Activated CD8-positive, alpha-beta T cell treated with anti-CD3 and anti-CD28 coated beads for 36 hours (primary cell): ENCODE measurements around the gene KRTAP16-1. TPM values are rescaled to one million over a fixed set of nuclear protein-coding genes. Genes with fewer than 3 reads are reported as not detected.
A peak's percentile ranks its signal among the peaks of the same experiment; 100 is the strongest.

Experiments used
- ATAC-seq: fragments of 200-7000 bp; cut with Tn5 transposase; one replicate; pipeline ENCODE4 v1.10.0; 2021; ENCODE audit warnings: mild to moderate bottlenecking, moderate library complexity
- CTCF ChIA-PET: fragments of 350-600 bp; sonication (Branson Sonifier 250); formaldehyde crosslinking; loops from one replicate; lab custom pipeline; 2021; ENCODE audit warnings: antibody characterized with exemption; lab: Charles Lee
- POLR2A ChIA-PET: fragments of 350-600 bp; sonication (Branson Sonifier 250); formaldehyde crosslinking; loops from one replicate; lab custom pipeline; 2021; ENCODE audit warnings: antibody characterized with exemption; lab: Charles Lee
- DNase-seq: peaks from one replicate; pipeline ENCODE4 v3.0.0-alpha.2; 2020
- H3K27ac Mint-ChIP-seq: one replicate; pipeline ENCODE4 v1.8.0; 2021; ENCODE audit warnings: mild to moderate bottlenecking, mixed read lengths
- H3K27me3 Mint-ChIP-seq: one replicate; pipeline ENCODE4 v1.8.0; 2021; ENCODE audit warnings: mixed read lengths
- H3K36me3 Mint-ChIP-seq: one replicate; pipeline ENCODE4 v1.8.0; 2021; ENCODE audit warnings: low read depth, mixed read lengths
- H3K4me1 Mint-ChIP-seq: one replicate; pipeline ENCODE4 v1.8.0; 2021; ENCODE audit warnings: low read depth, mixed read lengths
- H3K4me3 Mint-ChIP-seq: one replicate; pipeline ENCODE4 v1.8.0; 2021; ENCODE audit warnings: mild to moderate bottlenecking, moderate library complexity, mixed read lengths
- H3K9me3 Mint-ChIP-seq: one replicate; pipeline ENCODE4 v1.8.0; 2021; ENCODE audit warnings: mixed read lengths
- intact Hi-C: fragments of 100-400 bp; cut with micrococcal nuclease; formaldehyde crosslinking; loops from one replicate; pipeline ENCODE4 v1.10.0; 2022
- total RNA-seq, 2 experiments: library from RNA; stranded (reverse); gene quantifications; one replicate each; pipeline ENCODE4 v1.2.3, GENCODE V29; 2021
- TF ChIP-seq, protein P1 (sequence below): fragments of 200-600 bp; IDR thresholded peaks from one replicate; pipeline ENCODE4 v1.8.0; 2022; ENCODE audit warnings: antibody characterized with exemption, mild to moderate bottlenecking

The KRTAP16-1 gene
- total RNA-seq, 2 experiments from 2014 or later: not detected

DNA sequence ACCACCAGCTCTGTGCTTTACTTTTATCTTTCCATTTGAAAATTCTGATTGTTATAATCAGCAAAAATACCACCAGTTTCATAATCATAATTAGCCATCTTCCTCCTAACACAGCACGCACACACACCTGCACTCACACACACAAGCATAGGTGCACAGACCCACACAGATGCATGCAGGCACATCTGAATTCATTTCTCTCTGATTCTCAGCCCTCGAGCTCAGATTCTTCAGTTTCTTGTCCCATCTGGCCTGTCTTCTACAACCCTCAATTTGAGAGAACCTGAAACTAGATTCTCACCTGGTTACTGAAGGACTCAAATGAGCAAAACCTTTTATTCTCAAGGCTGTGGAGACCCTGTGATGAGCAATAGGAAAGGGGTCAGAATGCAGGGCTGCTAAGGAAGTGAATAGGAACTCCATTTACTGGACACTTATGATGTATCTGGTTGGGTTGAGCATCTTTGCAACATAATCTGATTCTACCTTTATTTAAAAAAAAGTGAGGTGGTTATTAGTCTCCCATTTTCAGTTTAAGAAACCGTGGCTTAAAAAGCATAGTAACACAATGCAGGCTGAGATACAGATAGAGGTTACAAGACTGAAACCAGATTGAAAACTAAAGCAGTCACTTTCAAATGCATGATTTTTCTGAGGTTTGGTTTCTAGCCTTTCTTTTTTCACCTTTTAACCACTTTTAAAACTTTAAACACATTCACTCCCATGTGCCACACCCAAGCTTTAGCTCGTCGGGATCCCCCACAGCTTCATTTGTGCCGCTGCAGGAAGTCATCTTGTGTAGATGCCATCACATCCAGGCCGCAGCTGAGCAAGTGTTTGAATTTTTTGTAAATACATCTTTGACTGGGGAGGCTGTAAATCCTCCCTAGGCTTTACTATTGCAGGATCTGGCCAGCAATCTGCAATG, 32.1 kb upstream of the KRTAP16-1 start:
- ATAC-seq: peak; percentile 76
- ChIA-PET POLR2A (interaction anchor here (0.6 to 1.2 kb wide), 2 partner anchors 33 to 50 kb away, joined by 3 read pairs; no protein-coding TSS in a partner anchor), CTCF (interaction anchor here (0.9 to 2.1 kb wide), 3 partner anchors 19 to 347 kb away, joined by 3 to 13 read pairs (median 5); no protein-coding TSS in a partner anchor)
- Mint-ChIP-seq H3K4me1 (peaks cover 47% of the 10 kb centered on the region), H3K36me3 (peaks cover 2% of the 10 kb centered on the region), H3K9me3 (peaks cover 8% of the 10 kb centered on the region), H3K4me3 (no peak overlapping the region), H3K27me3 (no peaks in the 10 kb centered on the region), H3K27ac (peak overlapping the region; percentile 9)
- TF ChIP-seq, protein P1, sequence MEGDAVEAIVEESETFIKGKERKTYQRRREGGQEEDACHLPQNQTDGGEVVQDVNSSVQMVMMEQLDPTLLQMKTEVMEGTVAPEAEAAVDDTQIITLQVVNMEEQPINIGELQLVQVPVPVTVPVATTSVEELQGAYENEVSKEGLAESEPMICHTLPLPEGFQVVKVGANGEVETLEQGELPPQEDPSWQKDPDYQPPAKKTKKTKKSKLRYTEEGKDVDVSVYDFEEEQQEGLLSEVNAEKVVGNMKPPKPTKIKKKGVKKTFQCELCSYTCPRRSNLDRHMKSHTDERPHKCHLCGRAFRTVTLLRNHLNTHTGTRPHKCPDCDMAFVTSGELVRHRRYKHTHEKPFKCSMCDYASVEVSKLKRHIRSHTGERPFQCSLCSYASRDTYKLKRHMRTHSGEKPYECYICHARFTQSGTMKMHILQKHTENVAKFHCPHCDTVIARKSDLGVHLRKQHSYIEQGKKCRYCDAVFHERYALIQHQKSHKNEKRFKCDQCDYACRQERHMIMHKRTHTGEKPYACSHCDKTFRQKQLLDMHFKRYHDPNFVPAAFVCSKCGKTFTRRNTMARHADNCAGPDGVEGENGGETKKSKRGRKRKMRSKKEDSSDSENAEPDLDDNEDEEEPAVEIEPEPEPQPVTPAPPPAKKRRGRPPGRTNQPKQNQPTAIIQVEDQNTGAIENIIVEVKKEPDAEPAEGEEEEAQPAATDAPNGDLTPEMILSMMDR: no peak
- intact Hi-C loops: no loop called here
- peak; percentile 77 for DNase-seq

DNA sequence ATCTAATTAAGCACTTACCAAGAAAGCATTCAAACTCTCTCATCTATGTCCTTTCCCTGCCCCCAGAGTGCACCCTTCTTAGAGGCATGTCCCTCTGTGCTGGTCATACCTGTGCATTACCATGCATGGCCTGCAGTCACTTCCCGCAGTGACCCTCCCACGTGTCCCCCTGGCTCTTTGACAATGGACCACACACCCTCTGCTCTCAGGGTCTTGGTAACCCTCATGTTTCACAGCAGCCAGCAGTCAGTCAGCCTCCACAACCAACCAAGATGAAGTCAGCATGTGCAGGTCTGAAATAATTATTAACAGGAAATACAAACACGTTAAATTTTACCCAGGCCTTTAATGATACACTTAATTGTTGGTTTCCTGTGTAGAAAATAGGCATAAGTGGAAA, 31.4 kb upstream of the KRTAP16-1 start:
- intact Hi-C loops: no loop called here
- DNase-seq: no peak
- H3K4me1 Mint-ChIP-seq: peaks cover 53% of the 10 kb centered on the region
- peaks cover 8% of the 10 kb centered on the region for H3K9me3 Mint-ChIP-seq
- TF ChIP-seq, protein P1: no peak
- H3K36me3 Mint-ChIP-seq: peaks cover 2% of the 10 kb centered on the region
- POLR2A ChIA-PET: no interaction called here
- CTCF ChIA-PET: interaction anchor here (0.9 to 2.1 kb wide), 2 partner anchors 18 to 348 kb away, joined by 3 to 13 read pairs; no protein-coding TSS in a partner anchor
- no peak for ATAC-seq
- no peak overlapping the region for H3K27ac Mint-ChIP-seq
- H3K27me3 Mint-ChIP-seq: no peaks in the 10 kb centered on the region
- H3K4me3 Mint-ChIP-seq: no peak overlapping the region

DNA sequence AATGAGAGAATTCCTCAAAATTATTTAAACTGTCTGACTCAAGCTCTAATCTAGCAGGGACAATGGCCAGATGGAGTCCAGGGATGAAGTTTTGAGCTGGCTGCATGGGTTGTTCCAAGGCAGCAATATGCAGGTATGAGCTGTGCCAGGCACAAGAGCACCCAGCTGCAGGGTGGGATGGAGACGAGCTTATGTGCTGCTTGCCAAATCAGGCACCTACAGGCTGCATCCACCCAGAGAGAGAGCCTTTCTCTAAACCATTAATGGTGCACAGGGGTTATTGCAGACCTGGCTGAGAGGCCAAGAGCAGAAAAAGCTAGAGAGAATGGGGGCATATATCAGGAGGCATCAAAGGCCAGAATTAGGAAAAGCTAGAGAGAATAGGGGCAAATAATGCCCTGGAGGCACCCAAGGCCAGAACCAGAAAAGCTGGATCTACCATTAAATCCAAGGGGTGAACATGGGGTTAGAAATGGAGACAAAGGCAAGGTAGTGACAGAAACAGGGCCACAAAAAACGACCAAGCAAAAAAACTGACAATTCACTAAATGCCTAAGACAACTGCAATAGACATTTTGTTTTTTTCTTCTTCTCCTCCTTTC, 30.6 kb upstream of the KRTAP16-1 start:
- DNase-seq: no peak
- Mint-ChIP-seq H3K36me3 (peaks cover 2% of the 10 kb centered on the region), H3K9me3 (peaks cover 8% of the 10 kb centered on the region), H3K4me1 (peaks cover 61% of the 10 kb centered on the region), H3K27ac (no peak overlapping the region), H3K4me3 (no peak overlapping the region), H3K27me3 (no peaks in the 10 kb centered on the region)
- ChIA-PET CTCF (interaction anchor here (1.9 to 2.1 kb wide), 2 partner anchors 17 to 210 kb away, joined by 5 to 13 read pairs; no protein-coding TSS in a partner anchor), POLR2A (no interaction called here)
- TF ChIP-seq, protein P1: no peak
- intact Hi-C loops: loop anchor here (5.0 kb wide), 1 partner anchor 432 kb away; no protein-coding TSS in a partner anchor
- no peak for ATAC-seq

DNA sequence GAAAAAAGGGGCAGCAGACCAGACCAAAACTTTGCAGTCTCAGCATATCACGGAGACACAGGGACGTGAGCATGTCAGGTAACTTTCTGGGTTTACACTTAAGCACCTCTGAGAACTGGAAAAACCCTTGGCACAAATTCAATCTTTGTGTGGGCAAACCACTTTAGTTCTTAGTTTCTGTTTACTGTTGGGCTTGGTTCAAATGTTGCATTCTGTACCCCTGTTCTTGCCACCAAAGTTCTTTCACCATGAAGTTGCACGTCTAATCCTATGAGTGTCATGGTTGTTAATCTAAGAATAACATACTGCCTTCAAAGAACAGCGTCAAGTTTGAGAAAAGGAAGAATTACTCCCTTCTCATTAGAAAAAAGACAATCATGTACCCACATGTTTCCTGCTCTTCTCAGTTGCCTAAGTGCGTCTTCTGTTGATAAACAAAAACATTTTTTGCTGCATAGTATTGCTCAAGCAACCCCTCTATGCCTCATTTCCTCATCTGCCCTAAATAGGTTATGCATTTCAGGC, 29.9 kb upstream of the KRTAP16-1 start:
- H3K27ac Mint-ChIP-seq: peak overlapping the region; percentile 53
- peaks cover 2% of the 10 kb centered on the region for H3K36me3 Mint-ChIP-seq
- no peaks in the 10 kb centered on the region for H3K27me3 Mint-ChIP-seq
- peaks cover 67% of the 10 kb centered on the region for H3K4me1 Mint-ChIP-seq
- peak; percentile 65 for ATAC-seq
- H3K9me3 Mint-ChIP-seq: peaks cover 8% of the 10 kb centered on the region
- H3K4me3 Mint-ChIP-seq: no peak overlapping the region
- ChIA-PET CTCF (interaction anchor here (0.8 to 2.1 kb wide), 3 partner anchors 16 to 211 kb away, joined by 4 to 13 read pairs (median 5); no protein-coding TSS in a partner anchor), POLR2A (interaction anchor here (0.7 kb wide), 1 partner anchor 64 kb away, joined by 3 read pairs; no protein-coding TSS in a partner anchor)
- TF ChIP-seq, protein P1: no peak
- intact Hi-C loops: loop anchor here (5.0 kb wide), 1 partner anchor 432 kb away; no protein-coding TSS in a partner anchor
- peak; percentile 52 for DNase-seq
